Stimulated activated CD8-positive, alpha-beta memory T cell treated with anti-CD3 and anti-CD28 coated beads, Interleukin-7, amount 100 ng/mL, for 48 hours (primary cell): ENCODE results near the gene BLM.

Experiments
- DNase-seq, 2 donors: peaks; one replicate each; pipeline ENCODE4 v3.0.0-alpha.2; 2020; ENCODE audit warnings: low read depth in 1 of 2; ENCODE audit errors: extremely low read depth in 1 of 2

Gene BLM

DNA sequence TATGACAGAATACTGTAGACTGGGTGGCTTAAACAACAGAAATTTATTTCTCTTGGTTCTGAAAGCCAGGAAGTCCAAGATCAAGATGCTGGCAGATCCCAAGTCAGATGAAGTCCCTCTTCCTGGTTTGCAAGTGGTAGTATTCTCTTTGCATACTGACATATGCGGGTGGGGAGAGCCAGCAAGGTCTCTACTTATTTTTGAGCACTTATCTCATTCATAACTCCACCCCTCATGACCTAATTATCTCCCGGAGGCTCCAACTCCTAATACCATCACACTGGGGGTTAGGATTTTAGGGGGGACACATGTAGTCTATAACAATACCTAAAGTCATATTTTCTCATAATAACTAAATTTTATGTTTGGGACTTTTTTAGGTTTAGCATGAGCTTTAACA, 65.3 kb downstream of the BLM start:
- no peak for DNase-seq

DNA sequence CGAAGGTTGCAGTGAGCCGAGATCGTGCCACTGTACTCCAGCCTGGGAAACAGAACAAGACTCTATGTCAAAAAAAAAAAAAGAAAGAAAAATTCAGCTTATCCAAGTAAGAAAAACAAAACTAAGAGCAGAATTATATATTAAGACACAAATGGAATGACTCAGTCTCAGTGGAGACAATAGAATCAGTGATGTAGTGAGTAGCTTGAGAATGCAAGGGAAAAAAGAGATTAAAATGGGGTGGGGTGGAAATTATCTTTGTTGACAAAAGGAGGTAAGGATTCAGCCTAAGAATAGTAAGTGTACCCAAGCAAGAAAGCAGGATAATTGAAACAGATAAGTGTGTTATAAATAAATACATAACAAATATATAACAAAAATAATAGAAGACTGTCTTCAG, 70.7 kb downstream of the BLM start:
- DNase-seq, result no peak

- no peak for DNase-seq
Measured at GRCh38 chr15:90789462-90789861, 72.3 kb downstream of the BLM start.

GRCh38 chr15:90790057-90790456, 72.9 kb downstream of the BLM start:
- DNase-seq, result no peak

GRCh38 chr15:90790561-90790960, 73.4 kb downstream of the BLM start:
- DNase-seq, result no peak

DNA sequence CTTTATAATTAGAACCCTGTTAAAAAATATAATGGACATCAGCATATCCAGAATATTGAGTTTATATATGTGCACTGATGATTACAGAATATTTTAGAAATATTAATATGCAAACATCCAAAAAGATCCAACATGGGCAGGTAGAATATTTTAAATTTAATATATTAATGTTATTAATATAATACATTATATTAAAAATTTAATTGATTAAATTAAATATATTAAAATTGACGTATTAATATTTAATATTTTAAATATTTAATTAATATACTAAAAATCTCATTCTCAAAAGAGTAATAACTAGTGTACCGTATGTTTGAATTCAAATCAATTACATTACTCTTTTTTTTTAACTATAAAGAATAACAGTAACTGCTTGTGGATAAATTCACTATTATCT, 77.4 kb downstream of the BLM start:
- DNase-seq, result no peak

DNA sequence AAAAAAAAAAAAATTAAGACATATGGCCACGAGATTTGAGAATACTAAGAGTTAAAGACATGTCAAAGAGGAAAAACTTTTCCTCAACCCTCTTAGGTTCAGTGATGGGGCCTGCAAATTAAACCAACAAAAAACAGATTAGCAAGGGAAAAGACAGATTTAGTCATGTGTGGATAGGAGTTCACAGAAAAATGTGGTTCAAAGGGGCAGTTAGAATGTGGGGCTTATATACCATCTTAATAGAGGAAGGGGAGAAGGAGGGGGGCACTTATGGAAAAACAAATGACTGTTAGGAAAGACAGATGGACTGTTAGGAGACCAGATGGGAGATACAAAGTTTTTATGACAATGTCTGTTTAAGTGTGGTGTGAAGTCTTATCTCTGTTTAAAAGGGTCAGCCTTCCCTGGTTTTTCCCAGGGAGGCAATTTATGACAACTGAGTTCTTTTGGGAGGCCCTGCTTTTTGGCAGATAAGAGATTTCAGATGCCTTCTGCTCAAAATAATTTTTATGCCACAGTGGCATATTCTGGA, 82.6 kb downstream of the BLM start:
- DNase-seq, result no peak

GRCh38 chr15:90801803-90802202, 84.7 kb downstream of the BLM start:
- DNase-seq, result no peak

- no peak for DNase-seq
Measured at GRCh38 chr15:90807074-90807785, 90.1 kb downstream of the BLM start.

DNA sequence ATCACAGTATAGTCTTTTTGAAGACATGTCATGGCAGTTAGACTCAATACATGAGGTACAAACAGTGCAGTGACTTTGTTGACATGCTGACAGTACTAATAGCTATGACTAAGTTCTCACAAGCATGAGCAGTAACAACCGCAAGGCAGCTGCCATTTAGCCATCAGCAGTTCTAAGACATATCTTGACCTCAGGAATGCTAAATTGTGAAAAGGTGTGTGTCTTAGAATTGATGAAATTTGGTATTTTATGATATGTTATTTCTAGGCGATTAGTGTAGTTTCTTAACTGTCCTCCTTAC, 90.6 kb downstream of the BLM start:
- DNase-seq, result no peak

DNA sequence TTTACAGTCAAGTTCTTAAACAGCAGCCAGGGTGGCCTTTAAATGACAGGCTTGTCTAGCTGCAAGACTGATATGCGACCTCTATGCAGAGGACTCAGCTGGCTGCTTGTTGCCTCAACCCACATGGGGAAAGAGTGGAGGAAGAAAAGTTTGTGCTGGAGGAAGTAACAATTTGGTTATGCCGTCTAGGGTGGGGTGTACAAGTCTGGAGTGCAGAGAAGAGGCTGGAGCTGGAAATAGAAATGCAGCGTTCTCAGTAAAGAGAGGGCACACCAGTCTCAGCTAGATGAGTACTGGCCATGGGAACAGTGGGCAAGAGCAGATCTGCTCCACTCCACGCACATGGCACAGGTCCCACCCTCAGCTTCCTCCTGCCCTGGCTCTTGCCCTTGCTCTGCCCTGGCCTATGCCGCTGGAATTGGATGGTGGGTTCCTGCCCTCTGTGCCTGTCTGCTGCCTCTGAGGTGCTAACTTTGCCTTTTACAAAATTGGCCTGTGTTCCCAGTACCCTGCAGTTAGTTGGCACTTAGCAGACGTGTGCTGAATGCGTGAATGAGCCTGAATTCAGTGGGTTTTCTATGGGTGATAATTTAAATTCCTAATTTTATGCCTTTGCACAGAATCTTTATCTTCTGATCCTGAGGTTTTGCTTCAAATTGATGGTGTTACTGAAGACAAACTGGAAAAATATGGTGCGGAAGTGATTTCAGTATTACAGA, 91.5 kb downstream of the BLM start:
- DNase-seq, result no peak

GRCh38 chr15:90809536-90809935, 92.4 kb downstream of the BLM start:
- no peak for DNase-seq

GRCh38 chr15:90810354-90810753, 93.2 kb downstream of the BLM start:
- no peak for DNase-seq

DNA sequence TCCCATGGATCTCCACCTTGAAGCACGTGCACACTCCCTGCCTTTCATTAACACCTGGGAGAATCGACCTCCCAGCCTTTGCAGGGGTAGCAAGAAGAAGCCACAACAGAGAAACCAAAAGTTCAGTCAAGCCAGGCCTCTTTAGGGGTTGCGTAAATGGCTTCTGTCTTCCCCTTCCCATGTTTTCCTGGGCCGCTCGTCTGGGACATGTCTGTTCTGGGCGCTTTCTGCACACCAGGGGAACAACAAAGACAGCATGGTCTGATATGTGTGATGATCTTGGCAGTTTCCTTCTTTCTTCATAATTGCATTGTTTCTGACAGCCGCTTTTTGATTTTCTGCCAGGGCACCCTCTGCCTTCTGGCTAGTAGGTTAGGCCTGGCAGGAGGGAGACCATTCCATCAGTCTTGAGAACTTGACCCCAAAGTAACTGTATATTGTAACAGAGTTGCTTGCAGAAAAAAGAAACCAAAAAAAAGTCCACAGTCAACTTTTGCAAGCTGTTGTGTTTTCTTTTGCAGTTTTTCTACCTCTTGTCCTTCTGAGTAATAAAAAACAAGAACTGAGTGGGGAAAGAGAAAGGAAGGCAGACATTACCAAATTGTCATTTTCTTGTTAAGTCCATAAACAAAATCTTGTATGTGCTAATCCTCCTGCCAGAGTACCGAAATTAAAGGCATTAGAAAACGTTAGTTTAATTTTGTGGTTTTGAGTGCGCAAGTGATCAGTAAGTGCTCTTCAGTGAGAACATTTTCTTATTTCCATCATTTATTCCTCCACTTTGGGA, 95.2 kb downstream of the BLM start:
- no peak for DNase-seq

GRCh38 chr15:90812958-90813265, 95.8 kb downstream of the BLM start:
- no peak for DNase-seq

GRCh38 chr15:90813796-90814190, 96.6 kb downstream of the BLM start:
- DNase-seq, result no peak

DNA sequence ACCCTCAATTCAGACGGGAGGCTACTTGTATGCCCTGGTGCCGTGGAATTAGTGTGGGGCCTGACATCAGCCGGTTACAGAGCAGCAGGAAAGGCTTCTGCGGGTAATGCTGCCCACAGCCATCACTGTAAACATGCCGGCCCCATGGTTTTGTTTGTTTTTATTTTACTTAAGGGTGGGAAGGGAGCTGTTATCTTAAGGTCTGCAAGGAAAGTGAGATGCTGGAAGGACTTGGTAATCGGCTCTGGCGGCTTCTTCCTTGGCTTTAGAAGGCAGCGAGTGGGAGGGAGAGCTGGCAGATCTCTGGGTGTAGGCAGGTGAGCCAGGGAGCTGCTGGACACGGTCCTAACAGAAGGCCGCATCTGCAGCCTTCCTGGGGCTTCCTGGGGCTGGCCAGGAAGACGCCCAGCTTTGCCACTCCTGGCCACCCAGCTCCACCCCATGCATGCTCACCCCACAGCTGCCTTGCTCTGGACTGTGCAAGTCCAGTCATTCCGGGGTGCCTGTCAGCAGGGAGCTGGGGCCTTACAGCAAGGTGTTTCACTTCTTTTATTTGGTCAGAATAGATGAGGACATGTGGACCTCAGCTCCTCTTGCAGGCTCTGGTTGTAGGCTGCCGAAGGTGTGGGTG, 97.2 kb downstream of the BLM start:
- DNase-seq, result no peak

DNA sequence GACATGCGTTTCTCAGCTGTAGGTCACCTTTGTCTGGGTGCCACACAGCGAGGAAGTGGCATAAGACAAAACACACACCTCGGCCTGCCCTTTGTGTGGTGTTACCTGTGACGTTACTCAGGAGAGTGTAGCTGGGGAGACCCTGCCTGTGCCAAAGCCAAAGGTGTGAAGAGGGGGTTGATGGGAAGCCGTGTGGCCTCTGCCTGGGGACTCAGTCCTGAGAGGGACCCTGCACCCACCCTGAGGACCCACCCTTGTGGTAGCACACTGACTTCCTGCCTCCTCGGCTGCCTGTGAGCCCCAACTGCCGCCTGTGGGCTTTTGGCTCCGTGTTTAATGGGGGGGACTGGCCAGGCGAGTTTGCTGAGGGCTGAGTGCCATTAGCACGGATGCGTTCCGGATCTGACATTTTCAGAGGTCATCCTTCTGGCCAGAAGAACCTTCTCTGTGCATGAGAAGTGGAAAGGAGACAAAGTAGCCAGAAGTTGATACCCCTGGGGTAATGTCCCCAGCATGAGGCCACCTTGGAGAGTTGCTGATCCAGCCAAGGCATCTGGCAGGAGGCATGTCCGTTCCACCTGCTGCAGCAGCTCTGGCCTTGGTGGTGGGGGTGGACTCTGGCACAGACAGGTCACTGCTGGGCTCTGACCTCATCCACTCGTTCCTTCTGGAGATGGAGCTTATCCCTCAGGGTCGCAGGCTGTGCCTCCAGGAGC, 99.4 kb downstream of the BLM start:
- no peak for DNase-seq

GRCh38 chr15:90817117-90818057, 100.2 kb downstream of the BLM start:
- no peak for DNase-seq
